A673 (cell line): ENCODE results near the gene CDK5RAP2. TPM values are rescaled to one million over a fixed set of nuclear protein-coding genes. Genes with fewer than 3 reads are reported as not detected.

ENCODE experiments used
- BruUV-seq: library from RNA; stranded (reverse); fragments of 400-500 nt; replicated peaks from 2 replicates; lab custom pipeline; 2021; lab: Mats Ljungman, UMichigan
- CTCF ChIA-PET: fragments of 300-600 bp; sonication (Branson Sonifier 250); formaldehyde crosslinking; loops from one replicate; lab custom pipeline; 2022; ENCODE audit warnings: antibody characterized with exemption; lab: Charles Lee
- POLR2A ChIA-PET: fragments of 300-600 bp; sonication (Branson Sonifier 250); formaldehyde crosslinking; loops from one replicate; lab custom pipeline; 2022; ENCODE audit warnings: antibody characterized with exemption; ENCODE audit not compliant: low non-redundant PET; lab: Charles Lee
- DNase-seq: peaks from one replicate; pipeline ENCODE4 v3.0.0-alpha.2; 2015; ENCODE audit warnings: low spot score
- H3K27ac ChIP-seq: fragments of 200-600 bp; sonication (generic); 2 replicates; pipeline ENCODE4 v1.5.1; 2016; ENCODE audit warnings: mixed run types, low read depth, mild to moderate bottlenecking, mixed read lengths, antibody characterized with exemption, low read length; ENCODE audit not compliant: poor library complexity, severe bottlenecking
- H3K27me3 ChIP-seq: fragments of 200-600 bp; sonication (generic); replicated peaks from 2 replicates; pipeline ENCODE4 v1.6.1; 2017; ENCODE audit warnings: mixed run types, low read depth, mild to moderate bottlenecking, mixed read lengths, antibody characterized with exemption, low read length; ENCODE audit not compliant: insufficient read depth, poor library complexity
- H3K36me3 ChIP-seq: fragments of 200-600 bp; sonication (generic); 2 replicates; pipeline ENCODE4 v1.6.1; 2016; ENCODE audit warnings: mixed run types, mild to moderate bottlenecking, mixed read lengths, antibody characterized with exemption, low read length; ENCODE audit not compliant: insufficient read depth, poor library complexity, severe bottlenecking
- H3K4me1 ChIP-seq: fragments of 200-600 bp; sonication (generic); 2 replicates; pipeline ENCODE4 v1.6.1; 2017; ENCODE audit warnings: mixed run types, mild to moderate bottlenecking, mixed read lengths, antibody characterized with exemption, low read length; ENCODE audit not compliant: insufficient read depth, poor library complexity, severe bottlenecking
- H3K4me3 ChIP-seq: fragments of 200-600 bp; sonication (generic); 2 replicates; pipeline ENCODE4 v1.5.1; 2016; ENCODE audit warnings: low read depth, mixed run types, mild to moderate bottlenecking, mixed read lengths, low read length; ENCODE audit not compliant: poor library complexity, severe bottlenecking
- H3K9me3 ChIP-seq: fragments of 200-600 bp; sonication (generic); 2 replicates; pipeline ENCODE4 v1.6.1; 2016; ENCODE audit warnings: mixed run types, low read depth, mild to moderate bottlenecking, mixed read lengths, antibody characterized with exemption, low read length; ENCODE audit not compliant: poor library complexity, severe bottlenecking
- CTCF ChIP-seq: fragments of 300-800, 200-600 bp; sonication (generic); conservative IDR thresholded peaks from 2 replicates; pipeline ENCODE4 v1.5.1; 2017; ENCODE audit warnings: low read depth, mild to moderate bottlenecking, antibody characterized with exemption, low read length, moderate library complexity, mixed read lengths
- EZH2 ChIP-seq: fragments of 200-600 bp; sonication (generic); IDR thresholded peaks from 2 replicates; pipeline ENCODE4 v1.6.1; 2017; ENCODE audit warnings: borderline replicate concordance, low read depth, mild to moderate bottlenecking, mixed read lengths, antibody characterized with exemption, low read length; ENCODE audit not compliant: poor library complexity, severe bottlenecking
- intact Hi-C: fragments of 100-400 bp; cut with micrococcal nuclease; formaldehyde crosslinking; loops from one replicate; pipeline ENCODE4 v1.10.0; 2022; ENCODE audit not compliant: unreplicated experiment
- total RNA-seq: library from RNA; stranded (reverse); gene quantifications from 2 replicates; pipeline ENCODE4 v1.2.3, GENCODE V29; 2021

Gene CDK5RAP2
- total RNA-seq, 1 experiment from 2014 or later, result 94.5 TPM

- H3K27me3 ChIP-seq, result no peaks in the 10 kb centered on the region
- no peak for DNase-seq
- no peaks in the 10 kb centered on the region for H3K4me1 ChIP-seq
- POLR2A ChIA-PET, result no interaction called here
- CTCF ChIA-PET, result no interaction called here
- H3K4me3 ChIP-seq, result no peak overlapping the region
- no peaks in the 10 kb centered on the region for H3K9me3 ChIP-seq
- no peaks in the 10 kb centered on the region for H3K36me3 ChIP-seq
- no peak for TF ChIP-seq CTCF
- no peak for TF ChIP-seq EZH2
- intact Hi-C loops, result no loop called here
- BruUV-seq, result no TSS peak
- no peak overlapping the region for H3K27ac ChIP-seq
Observed at GRCh38 chr9:120353506-120353905, 226.5 kb downstream of the CDK5RAP2 start.

DNA sequence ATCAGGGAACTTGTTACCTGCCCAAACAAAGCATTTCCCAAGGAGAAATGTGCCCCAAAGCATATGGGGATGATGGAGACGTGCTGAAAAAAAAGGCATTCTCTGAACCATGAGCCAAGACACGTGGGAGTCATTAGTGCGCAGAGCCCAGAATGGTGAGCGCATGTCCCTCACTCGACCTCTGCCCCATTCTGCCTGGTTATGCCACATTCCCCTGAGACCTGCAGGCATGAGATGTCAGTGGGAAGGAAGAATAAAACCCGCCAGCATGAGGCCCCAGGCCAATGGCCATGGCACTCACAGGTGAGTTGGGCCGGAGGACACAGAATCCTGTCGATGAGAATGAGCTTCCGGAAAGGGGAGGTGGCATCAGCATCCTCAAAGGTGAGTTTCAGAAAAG, 228.9 kb downstream of the CDK5RAP2 start:
- H3K27ac ChIP-seq, result no peak overlapping the region
- no peak for TF ChIP-seq EZH2
- no peak for TF ChIP-seq CTCF
- H3K27me3 ChIP-seq, result no peaks in the 10 kb centered on the region
- no peaks in the 10 kb centered on the region for H3K9me3 ChIP-seq
- no peaks in the 10 kb centered on the region for H3K4me1 ChIP-seq
- no peak overlapping the region for H3K4me3 ChIP-seq
- no TSS peak for BruUV-seq
- CTCF ChIA-PET, result no interaction called here
- no peak for DNase-seq
- intact Hi-C loops, result no loop called here
- POLR2A ChIA-PET, result no interaction called here
- H3K36me3 ChIP-seq, result no peaks in the 10 kb centered on the region

DNA sequence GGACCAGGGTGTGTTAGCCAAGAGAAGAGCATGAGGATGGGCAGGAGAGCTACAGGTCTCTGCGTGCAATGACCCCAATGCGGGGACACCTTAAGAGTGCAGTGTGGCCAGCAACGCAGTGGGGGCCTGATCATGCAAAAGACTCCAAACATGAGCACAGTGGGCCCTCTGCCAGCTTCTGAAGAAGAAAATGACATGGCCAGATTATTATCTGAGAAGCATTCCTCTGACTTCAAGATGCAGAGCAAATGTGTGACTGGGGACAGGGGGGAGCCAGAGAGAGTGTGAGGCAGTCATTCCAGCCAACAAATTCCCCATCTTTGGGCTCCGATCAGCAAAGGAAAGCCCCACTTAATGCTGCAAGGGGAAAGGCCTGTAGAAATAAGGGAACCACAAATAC, 229.4 kb downstream of the CDK5RAP2 start:
- Histone ChIP-seq H3K9me3 (no peaks in the 10 kb centered on the region), H3K4me1 (no peaks in the 10 kb centered on the region), H3K27me3 (no peaks in the 10 kb centered on the region), H3K36me3 (no peaks in the 10 kb centered on the region), H3K4me3 (no peak overlapping the region), H3K27ac (no peak overlapping the region)
- no peak for DNase-seq
- ChIA-PET POLR2A (no interaction called here), CTCF (no interaction called here)
- BruUV-seq, result no TSS peak
- TF ChIP-seq CTCF (no peak), EZH2 (no peak)
- intact Hi-C loops, result no loop called here
